CMK (cell line): ENCODE measurements around the gene HMOX1.
"Not testable (repeated sequence)": the region's sequence is repeated elsewhere in the genome, so short reads cannot be mapped to it uniquely, and the experiment has no call there.

Experiments
- DNase-seq: peaks from one replicate; pipeline ENCODE4 v3.0.0-alpha.2; 2010; ENCODE audit warnings: low read depth

The HMOX1 gene

DNA sequence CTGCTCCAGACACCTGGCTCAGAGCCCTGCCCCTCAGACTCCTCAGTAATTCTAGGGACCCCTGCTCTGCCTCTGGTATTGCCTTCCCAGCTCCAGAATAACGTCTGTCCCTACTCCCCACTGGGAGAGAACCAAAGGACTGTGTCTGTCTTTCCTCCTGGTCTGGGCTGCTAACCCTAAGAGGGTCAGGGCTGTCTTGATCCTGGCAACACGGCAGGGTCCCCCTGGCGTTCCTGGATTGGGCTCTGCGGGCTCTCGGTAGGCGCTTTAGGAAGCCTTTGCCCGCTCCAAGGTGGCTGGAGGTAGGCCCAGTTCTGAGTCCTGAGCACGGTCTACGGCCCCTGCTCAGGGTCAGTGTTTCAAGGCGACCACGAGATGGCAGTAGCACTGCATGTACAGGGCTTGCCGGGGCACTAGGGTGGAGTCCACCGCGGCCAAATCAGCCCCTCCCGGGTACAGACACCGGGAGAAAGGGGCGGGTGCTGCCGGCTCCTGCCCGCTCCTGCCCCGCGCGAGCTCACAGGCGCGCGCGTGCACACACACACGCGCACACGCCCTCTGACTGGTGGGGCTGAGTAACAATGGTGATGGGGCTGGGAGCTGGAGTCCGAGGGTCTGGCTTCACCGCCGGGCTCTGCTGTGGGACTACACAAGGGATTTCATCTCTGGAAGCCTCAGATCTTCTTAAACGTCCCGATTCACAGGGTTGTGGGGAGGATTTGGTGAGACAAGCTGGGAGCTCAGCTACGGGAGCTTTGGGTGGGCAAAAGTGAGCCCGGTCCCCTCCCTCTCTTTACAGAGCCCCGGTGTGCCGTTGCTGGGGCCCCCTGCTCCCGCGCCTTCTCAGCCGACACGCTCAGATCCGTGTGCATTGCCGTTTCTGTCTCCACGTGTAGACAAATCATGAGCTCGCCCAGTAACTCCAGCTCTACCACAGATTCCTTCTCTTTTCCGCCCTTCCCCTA lies 30.1 kb upstream of the HMOX1 start:
- DNase-seq, result peak; percentile 80

- DNase-seq, result no peak
Observed at GRCh38 chr22:35352214-35353111, 28.4 kb upstream of the HMOX1 start.

- no peak for DNase-seq
Observed at GRCh38 chr22:35353318-35353717, 27.6 kb upstream of the HMOX1 start.

DNA sequence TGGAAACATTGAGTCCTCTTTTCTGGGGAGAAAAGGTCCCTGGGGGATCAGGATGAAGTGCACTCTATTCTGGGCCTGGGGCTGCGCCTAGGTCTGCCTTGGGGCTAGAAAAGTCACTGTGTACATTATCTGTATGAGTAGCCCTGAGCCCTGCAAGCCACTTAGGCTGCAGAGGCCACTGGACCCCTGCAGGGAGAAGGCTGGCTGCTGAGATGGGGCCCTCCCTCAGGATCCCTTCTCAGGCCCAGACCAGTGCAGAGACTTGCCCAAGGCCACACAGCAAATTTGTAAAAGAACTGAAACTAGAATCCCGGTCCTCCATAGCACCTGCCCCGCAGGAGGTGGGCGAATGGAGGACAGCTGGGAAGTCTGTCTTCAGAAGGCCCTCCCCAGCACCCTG lies 26.8 kb upstream of the HMOX1 start:
- no peak for DNase-seq

DNA sequence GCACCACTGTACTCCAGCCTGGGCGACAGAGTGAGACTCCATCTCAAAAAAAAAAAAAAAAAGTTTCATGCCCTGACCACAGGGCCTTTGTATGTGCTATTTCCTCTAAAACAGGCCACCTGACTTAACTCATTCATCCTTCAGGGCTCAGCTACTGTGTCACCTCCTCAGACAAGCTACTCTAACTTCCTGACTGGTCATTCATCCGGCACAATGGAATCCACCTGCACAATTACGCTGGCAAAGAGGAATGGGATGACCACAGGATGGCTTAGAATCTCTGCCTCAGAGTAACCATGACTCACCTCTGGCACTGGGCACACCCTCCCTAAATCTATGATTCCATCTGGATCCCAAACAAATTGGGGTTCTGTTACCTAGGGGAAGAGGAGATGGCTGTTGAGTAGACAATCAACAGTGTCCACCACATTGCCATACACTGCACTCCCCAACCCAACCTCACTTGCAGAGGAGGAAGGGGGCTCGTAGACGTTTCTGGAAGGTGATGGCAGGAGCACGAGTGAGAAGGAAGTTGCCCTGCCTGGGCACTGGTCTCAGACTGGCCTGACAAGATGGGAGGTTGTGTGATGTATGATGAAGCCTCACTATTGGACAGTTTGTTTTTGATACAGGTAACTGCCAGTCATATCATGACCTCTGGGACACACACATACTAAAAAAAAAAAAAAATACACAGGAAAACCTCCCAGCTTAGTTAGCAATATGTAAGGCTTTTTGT lies 22.8 kb upstream of the HMOX1 start:
- DNase-seq, result no peak

DNA sequence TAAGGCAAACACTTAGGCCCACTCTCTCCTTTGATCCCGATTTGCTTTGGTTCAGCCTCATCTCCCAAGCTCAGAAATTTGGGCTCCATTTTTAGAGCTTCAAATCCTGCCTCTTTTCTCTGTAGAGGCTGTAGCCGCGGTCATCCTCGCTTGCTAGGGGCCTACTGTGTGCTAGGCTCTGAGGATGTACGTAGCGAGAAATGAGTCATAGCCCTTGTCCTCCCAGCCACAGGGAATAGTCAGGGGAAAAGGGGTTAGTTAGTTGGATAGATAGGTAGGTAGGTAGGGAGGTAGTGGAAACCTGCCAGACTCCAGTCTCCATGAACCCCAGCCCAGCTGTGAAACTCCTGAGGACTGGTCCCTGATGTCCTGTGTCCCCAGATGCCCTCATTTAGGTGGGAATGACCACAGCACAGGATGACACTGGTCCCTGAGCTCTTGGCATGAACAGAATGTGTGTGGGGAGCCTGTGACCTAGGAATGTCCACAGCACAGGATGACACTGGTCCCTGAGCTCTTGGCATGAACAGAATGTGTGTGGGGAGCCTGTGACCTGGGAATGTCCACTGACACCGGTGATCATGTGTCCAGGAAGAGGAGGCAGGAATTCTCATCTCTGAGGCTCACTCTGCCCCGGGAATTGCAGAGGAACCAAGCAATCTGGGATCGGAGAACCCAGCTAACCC lies 21.4 kb upstream of the HMOX1 start:
- no peak for DNase-seq

- no peak for DNase-seq
Observed at GRCh38 chr22:35361001-35361558, 19.8 kb upstream of the HMOX1 start.

GRCh38 chr22:35363566-35364086 lies 17.3 kb upstream of the HMOX1 start:
- no peak for DNase-seq

DNA sequence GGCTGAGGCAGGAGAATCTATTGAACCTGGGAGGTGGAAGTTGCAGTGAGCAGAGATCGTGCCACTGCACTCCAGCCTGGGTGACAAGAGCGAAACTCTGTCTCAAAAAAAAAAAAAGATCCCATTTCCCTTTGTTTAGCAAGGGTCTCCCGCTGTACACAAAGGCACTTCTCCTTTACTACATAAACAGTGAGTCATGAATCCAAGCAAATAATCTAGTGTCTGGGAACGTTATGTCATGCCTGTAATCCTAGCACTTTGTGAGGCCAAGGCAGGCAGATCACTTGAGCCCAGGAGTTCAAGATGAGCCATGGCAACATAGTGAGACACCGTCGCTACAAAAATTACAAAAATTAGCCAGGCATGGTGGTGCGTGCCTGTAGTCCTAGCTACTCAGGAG lies 16.7 kb upstream of the HMOX1 start:
- DNase-seq, result not testable (repeated sequence)

- no peak for DNase-seq
Observed at GRCh38 chr22:35367331-35367886, 13.5 kb upstream of the HMOX1 start.

GRCh38 chr22:35368386-35368785 lies 12.5 kb upstream of the HMOX1 start:
- no peak for DNase-seq

DNA sequence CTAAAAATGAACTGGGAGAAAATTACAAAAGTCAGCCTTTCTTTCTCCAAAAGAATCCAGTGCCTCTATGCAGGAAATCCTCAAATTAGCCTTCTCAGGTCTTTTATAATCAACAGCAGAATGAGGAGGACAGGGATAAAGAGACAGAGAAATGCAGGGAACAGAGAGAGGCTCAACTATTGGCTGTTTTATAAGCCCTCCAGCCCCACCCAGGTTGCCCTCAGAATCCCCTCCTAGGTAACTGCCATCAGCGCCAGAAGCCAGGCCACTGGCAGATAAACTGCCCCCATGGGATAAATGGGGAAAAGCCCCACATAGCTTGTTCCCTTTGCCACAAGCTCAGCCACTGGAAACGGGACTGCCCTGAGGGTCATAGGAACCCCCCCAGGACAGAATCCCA lies 10.9 kb upstream of the HMOX1 start:
- DNase-seq, result no peak

DNA sequence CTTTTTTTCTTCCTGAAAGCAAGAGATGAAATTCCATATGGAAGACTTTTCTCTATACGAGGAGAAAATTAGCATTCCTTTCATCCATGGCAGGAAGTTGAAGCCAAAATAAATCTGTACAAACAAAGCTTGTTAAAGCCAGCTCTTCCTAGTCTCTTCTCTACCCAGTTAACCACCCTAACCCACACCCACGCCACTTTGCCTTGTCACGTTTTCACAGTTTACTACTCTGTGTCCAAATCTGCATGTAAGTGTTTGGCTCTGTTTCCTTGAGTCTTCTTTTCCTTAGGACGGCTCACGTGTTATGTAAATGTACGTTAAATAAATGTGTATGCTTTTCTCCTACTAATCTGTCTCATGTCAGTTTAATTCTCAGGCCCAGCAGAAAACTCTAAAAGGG lies 7.1 kb upstream of the HMOX1 start:
- no peak for DNase-seq

- DNase-seq, result no peak
Observed at GRCh38 chr22:35375031-35375430, 5.9 kb upstream of the HMOX1 start.

- DNase-seq, result no peak
Observed at GRCh38 chr22:35375526-35375925, 5.4 kb upstream of the HMOX1 start.

DNA sequence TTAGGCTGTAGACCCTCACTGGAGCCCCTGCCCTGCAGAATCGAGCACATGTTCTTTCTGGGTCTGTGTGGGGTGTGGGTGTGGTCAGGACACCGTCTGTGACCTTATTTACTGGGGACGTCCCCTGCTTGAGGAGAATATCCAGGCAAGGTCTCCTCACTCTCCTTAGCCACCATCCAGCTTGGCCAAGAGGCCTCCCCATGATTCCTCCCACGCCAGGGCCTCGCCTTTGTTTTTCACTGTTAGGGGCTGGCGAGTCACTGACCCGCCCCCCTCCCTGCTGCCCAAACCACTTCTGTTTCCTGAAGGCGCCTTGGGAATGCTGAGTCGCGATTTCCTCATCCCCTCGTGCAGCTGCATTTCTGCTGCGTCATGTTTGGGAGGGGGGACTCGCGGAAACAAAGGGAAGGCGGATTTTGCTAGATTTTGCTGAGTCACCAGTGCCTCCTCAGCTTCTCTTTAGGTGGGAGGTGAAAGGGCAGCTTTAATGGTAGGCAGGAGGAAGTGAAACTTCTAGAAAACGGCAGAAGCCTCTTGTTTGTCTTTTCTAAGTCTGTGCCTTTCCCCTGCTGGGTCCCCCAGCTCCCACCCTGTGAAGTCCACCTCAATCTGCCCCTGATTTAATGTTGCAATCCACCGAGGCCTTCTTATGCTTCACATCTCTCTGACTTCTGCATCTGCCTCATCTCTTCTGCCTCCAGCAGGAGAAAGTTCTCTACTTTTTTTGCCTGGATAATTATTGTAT lies 4.0 kb upstream of the HMOX1 start:
- DNase-seq, result peak; percentile 94

DNA sequence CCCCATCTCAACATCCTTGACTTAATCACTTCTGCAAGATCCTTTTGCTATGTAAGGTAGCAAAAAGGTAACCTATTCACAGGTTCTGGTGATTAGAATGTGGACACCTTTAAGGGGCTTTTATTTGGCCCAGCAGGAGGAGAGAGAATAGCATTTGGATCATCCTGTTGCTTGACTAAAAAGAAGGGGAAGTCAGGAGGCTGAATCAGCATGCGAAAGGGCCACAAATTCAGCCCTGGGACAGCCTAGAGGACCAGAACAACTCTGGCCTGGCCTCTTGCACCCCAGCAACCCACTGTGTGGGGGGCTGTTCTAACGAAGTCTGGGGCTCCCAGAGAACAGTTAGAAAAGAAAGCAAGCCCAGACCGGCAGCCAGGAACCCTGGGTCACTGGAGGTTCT lies 3.2 kb upstream of the HMOX1 start:
- DNase-seq, result no peak

- DNase-seq, result no peak
Observed at GRCh38 chr22:35378621-35379020, 2.3 kb upstream of the HMOX1 start.

GRCh38 chr22:35379146-35379993 lies 1.5 kb upstream of the HMOX1 start:
- DNase-seq, result no peak
